CD14-positive monocyte (primary cell): ENCODE measurements around the gene CAP2. TPM values are rescaled to one million over a fixed set of nuclear protein-coding genes. Genes with fewer than 3 reads are reported as not detected.

Source experiments
- DNase-seq, 3 donors: peaks; one replicate each; pipeline ENCODE4 v3.0.0-alpha.2; 2011 to 2022
- H2AFZ ChIP-seq: 2 replicates; pipeline ENCODE4 v1.6.0; 2012; ENCODE audit warnings: mild to moderate bottlenecking, low read depth, low read length, inconsistent platforms; ENCODE audit not compliant: insufficient read depth, poor library complexity, severe bottlenecking
- H3K27ac ChIP-seq, 2 donors: 1 replicate in 1 of 2; 2 replicates in 1 of 2; pipeline ENCODE4 v1.5.1; 2012 to 2013; ENCODE audit warnings: low read length in 2 of 2, control low read depth in 1 of 2, inconsistent platforms in 1 of 2, low read depth in 1 of 2, mild to moderate bottlenecking in 1 of 2
- H3K27me3 ChIP-seq, 2 donors: one replicate each; pipeline versions ENCODE4 v1.6.0 to v1.6.1; 2011 to 2013; ENCODE audit warnings: low read length in 2 of 2; ENCODE audit not compliant: control insufficient read depth in 2 of 2, insufficient read depth in 2 of 2
- H3K36me3 ChIP-seq, 2 donors: replicated peaks in 1 of 2; 1 replicate in 1 of 2; 2 replicates in 1 of 2; pipeline versions ENCODE4 v1.5.1 to v1.6.1; 2012 to 2013; ENCODE audit warnings: low read length in 2 of 2, control low read depth in 1 of 2, inconsistent platforms in 1 of 2, mild to moderate bottlenecking in 1 of 2; ENCODE audit not compliant: insufficient read depth in 2 of 2, control insufficient read depth in 1 of 2
- H3K4me1 ChIP-seq, 2 donors: 1 replicate in 1 of 2; 2 replicates in 1 of 2; pipeline versions ENCODE4 v1.5.1 to v1.6.1; 2012 to 2013; ENCODE audit warnings: low read length in 2 of 2, control low read depth in 1 of 2, inconsistent platforms in 1 of 2, mild to moderate bottlenecking in 1 of 2, moderate library complexity in 1 of 2; ENCODE audit not compliant: insufficient read depth in 2 of 2, control insufficient read depth in 1 of 2
- H3K4me2 ChIP-seq: replicated peaks from 2 replicates; pipeline ENCODE3; 2012; ENCODE audit warnings: low read length, moderate library complexity, mild to moderate bottlenecking; ENCODE audit not compliant: poor library complexity, severe bottlenecking; ENCODE audit errors: extremely low read depth
- H3K4me3 ChIP-seq, 3 experiments: fragments of 200-600 bp in 1 of 3; sonication (generic) in 1 of 3; replicated peaks in 1 of 3; 1 replicate in 2 of 3; 2 replicates in 1 of 3; pipeline ENCODE4 v1.5.1; 2011 to 2013; ENCODE audit warnings: low read length in 3 of 3, mild to moderate bottlenecking in 3 of 3, control low read depth in 2 of 3, low read depth in 2 of 3, inconsistent platforms in 1 of 3, moderate library complexity in 1 of 3
- H3K79me2 ChIP-seq: 2 replicates; pipeline ENCODE4 v1.6.0; 2012; ENCODE audit warnings: mild to moderate bottlenecking, control low read depth, inconsistent platforms, low read length, moderate library complexity; ENCODE audit not compliant: insufficient read depth
- H3K9ac ChIP-seq: 2 replicates; pipeline ENCODE4 v1.6.0; 2017; ENCODE audit warnings: low read length, mild to moderate bottlenecking; ENCODE audit not compliant: insufficient read depth, poor library complexity, severe bottlenecking
- H3K9me3 ChIP-seq, 2 donors: replicated peaks in 1 of 2; 1 replicate in 1 of 2; 2 replicates in 1 of 2; pipeline versions ENCODE4 v1.5.1 to v1.6.1; 2012 to 2013; ENCODE audit warnings: low read length in 2 of 2, control low read depth in 1 of 2; ENCODE audit not compliant: control insufficient read depth in 1 of 2, insufficient read depth in 1 of 2
- H4K20me1 ChIP-seq: 2 replicates; pipeline ENCODE4 v1.6.0; 2012; ENCODE audit warnings: mild to moderate bottlenecking, low read length, control low read depth, moderate library complexity; ENCODE audit not compliant: insufficient read depth
- H3K27ac Mint-ChIP-seq, 7 donors: one replicate each; pipeline ENCODE4 v1.8.0; 2020; ENCODE audit warnings: mild to moderate bottlenecking in 7 of 7, mixed read lengths in 7 of 7, moderate library complexity in 6 of 7, inconsistent platforms in 2 of 7
- H3K27me3 Mint-ChIP-seq, 3 donors: one replicate each; pipeline ENCODE4 v1.8.0; 2021 to 2022; ENCODE audit warnings: low read depth in 3 of 3, mild to moderate bottlenecking in 3 of 3, mixed read lengths in 3 of 3, moderate library complexity in 3 of 3, inconsistent platforms in 1 of 3
- H3K36me3 Mint-ChIP-seq, 2 donors: one replicate each; pipeline ENCODE4 v1.8.0; 2020; ENCODE audit warnings: mixed read lengths in 2 of 2, inconsistent platforms in 1 of 2, mild to moderate bottlenecking in 1 of 2
- H3K4me1 Mint-ChIP-seq: one replicate; pipeline ENCODE4 v1.8.0; 2020; ENCODE audit warnings: mild to moderate bottlenecking, mixed read lengths
- H3K4me3 Mint-ChIP-seq, 2 donors: one replicate each; pipeline ENCODE4 v1.8.0; 2020; ENCODE audit warnings: mild to moderate bottlenecking in 2 of 2, mixed read lengths in 2 of 2, moderate library complexity in 1 of 2
- H3K9me3 Mint-ChIP-seq, 7 donors: one replicate each; pipeline ENCODE4 v1.8.0; 2020 to 2022; ENCODE audit warnings: mixed read lengths in 7 of 7, mild to moderate bottlenecking in 6 of 7, moderate library complexity in 6 of 7, inconsistent platforms in 2 of 7
- whole genome bisulfite sequencing: methylation state at CpG from one replicate; pipeline ENCODE4 v1.1.5; 2013; ENCODE audit warnings: missing lambda C conversion rate; ENCODE audit not compliant: insufficient coverage; 5-methylcytosine and 5-hydroxymethylcytosine counted together
- intact Hi-C, 2 donors: fragments of 100-400 bp; cut with micrococcal nuclease; formaldehyde crosslinking; loops; one replicate each; pipeline versions ENCODE4 v1.15.0 to v1.15.1; 2023
- polyA plus RNA-seq, 3 donors: library from polyadenylated mRNA; depleted of rRNA in 1 of 3; unstranded in 2 of 3; stranded (reverse) in 1 of 3; fragments of 300-500 nt in 2 of 3; fragments of >200 nt in 1 of 3; fragmentation: Illumina TruSeq in 2 of 3; gene quantifications; 1 replicate in 2 of 3; 2 replicates in 1 of 3; pipeline ENCODE4 v1.2.3, GENCODE V29; 2012 to 2021
- TF ChIP-seq, protein P1 (sequence below): fragments of 200-600 bp; IDR thresholded peaks from one replicate; pipeline ENCODE4 v1.8.0; 2022; ENCODE audit warnings: antibody characterized with exemption, mild to moderate bottlenecking

The CAP2 gene
- polyA plus RNA-seq, 3 donors = not detected

DNA sequence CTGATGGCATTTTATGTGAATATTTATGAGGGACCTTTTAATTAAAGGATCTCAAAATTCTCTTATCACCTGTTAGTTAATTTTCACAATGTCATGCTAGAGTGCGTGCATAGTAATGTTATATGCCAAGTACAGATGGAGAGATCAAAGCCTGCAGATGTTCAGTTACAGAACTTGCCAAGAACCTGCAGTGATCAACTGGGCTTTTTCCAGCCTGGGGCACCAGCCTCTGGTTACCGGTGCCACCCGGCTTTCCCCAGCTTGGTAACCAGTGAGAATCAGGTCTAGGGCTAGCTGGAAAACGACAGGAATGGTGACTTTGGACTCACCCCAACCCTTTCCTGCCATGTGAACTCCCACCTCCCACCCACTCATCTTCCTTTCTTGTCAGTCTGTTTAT, 91.8 kb downstream of the CAP2 start:
- no peak overlapping the region for H3K27ac ChIP-seq
- no peak overlapping the region for H3K4me3 ChIP-seq
- 100% methylated on average over 3 of the region's 4 CpGs for WGBS
- intact Hi-C loops = no loop called here
- H3K9me3 ChIP-seq = no peaks in the 10 kb centered on the region
- TF ChIP-seq, protein P1, sequence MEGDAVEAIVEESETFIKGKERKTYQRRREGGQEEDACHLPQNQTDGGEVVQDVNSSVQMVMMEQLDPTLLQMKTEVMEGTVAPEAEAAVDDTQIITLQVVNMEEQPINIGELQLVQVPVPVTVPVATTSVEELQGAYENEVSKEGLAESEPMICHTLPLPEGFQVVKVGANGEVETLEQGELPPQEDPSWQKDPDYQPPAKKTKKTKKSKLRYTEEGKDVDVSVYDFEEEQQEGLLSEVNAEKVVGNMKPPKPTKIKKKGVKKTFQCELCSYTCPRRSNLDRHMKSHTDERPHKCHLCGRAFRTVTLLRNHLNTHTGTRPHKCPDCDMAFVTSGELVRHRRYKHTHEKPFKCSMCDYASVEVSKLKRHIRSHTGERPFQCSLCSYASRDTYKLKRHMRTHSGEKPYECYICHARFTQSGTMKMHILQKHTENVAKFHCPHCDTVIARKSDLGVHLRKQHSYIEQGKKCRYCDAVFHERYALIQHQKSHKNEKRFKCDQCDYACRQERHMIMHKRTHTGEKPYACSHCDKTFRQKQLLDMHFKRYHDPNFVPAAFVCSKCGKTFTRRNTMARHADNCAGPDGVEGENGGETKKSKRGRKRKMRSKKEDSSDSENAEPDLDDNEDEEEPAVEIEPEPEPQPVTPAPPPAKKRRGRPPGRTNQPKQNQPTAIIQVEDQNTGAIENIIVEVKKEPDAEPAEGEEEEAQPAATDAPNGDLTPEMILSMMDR = no peak
- H4K20me1 ChIP-seq = no peaks in the 10 kb centered on the region
- Mint-ChIP-seq H3K4me1 (no peaks in the 10 kb centered on the region), H3K9me3 (peaks cover 0 to 4% (median 0%) of the 10 kb centered on the region in 7 donors), H3K4me3 (no peak overlapping the region), H3K27ac (no peak overlapping the region), H3K36me3 (no peaks in the 10 kb centered on the region), H3K27me3 (peaks cover 2 to 4% (median 3%) of the 10 kb centered on the region in 3 donors)
- H3K79me2 ChIP-seq = no peaks in the 10 kb centered on the region
- no peak overlapping the region for H2AFZ ChIP-seq
- H3K4me2 ChIP-seq = no peak overlapping the region
- H3K36me3 ChIP-seq = no peaks in the 10 kb centered on the region
- no peak for DNase-seq
- H3K4me1 ChIP-seq = no peaks in the 10 kb centered on the region
- no peaks in the 10 kb centered on the region for H3K27me3 ChIP-seq
- H3K9ac ChIP-seq = no peak overlapping the region

- no peaks in the 10 kb centered on the region for H3K4me1 Mint-ChIP-seq
- H3K79me2 ChIP-seq = no peaks in the 10 kb centered on the region
- no peaks in the 10 kb centered on the region for H3K9me3 ChIP-seq
- DNase-seq = no peak
- H3K9me3 Mint-ChIP-seq = peaks cover 0 to 4% (median 0%) of the 10 kb centered on the region in 7 donors
- no peak overlapping the region for H3K9ac ChIP-seq
- intact Hi-C loops = no loop called here
- TF ChIP-seq, protein P1 = no peak
- no peak overlapping the region for H3K27ac ChIP-seq
- no CpG with 5 or more reads among the region's 2 CpGs for WGBS
- no peaks in the 10 kb centered on the region for H3K4me1 ChIP-seq
- no peaks in the 10 kb centered on the region for H4K20me1 ChIP-seq
- H3K27ac Mint-ChIP-seq = no peak overlapping the region
- peaks cover 2 to 6% (median 3%) of the 10 kb centered on the region in 3 donors for H3K27me3 Mint-ChIP-seq
- H3K4me3 ChIP-seq = no peak overlapping the region
- H3K4me2 ChIP-seq = no peak overlapping the region
- no peak overlapping the region for H2AFZ ChIP-seq
- H3K4me3 Mint-ChIP-seq = no peak overlapping the region
- H3K36me3 ChIP-seq = no peaks in the 10 kb centered on the region
- no peaks in the 10 kb centered on the region for H3K27me3 ChIP-seq
- H3K36me3 Mint-ChIP-seq = no peaks in the 10 kb centered on the region
Measured at GRCh38 chr6:17485946-17486345, 92.6 kb downstream of the CAP2 start.
